ENCODE results near the gene GBGT1. TPM values are rescaled to one million over a fixed set of nuclear protein-coding genes. Genes with fewer than 3 reads are reported as not detected.
"Not testable (repeated sequence)": the region's sequence is repeated elsewhere in the genome, so short reads cannot be mapped to it uniquely, and the experiment has no call there.

The GBGT1 gene
- total RNA-seq, 1 experiment from 2014 or later = 1.2 TPM

GRCh38 chr9:133182151-133182550, 18.4 kb upstream of the GBGT1 start:
- H3K4me1 ChIP-seq = no peaks in the 10 kb centered on the region
- no peak for DNase-seq

GRCh38 chr9:133181561-133181960, 17.8 kb upstream of the GBGT1 start:
- no peaks in the 10 kb centered on the region for H3K36me3 ChIP-seq
- H3K4me3 ChIP-seq = no peak overlapping the region

More at GRCh38 chr9:133182151-133182550, 18.4 kb upstream of the GBGT1 start:
- H3K27me3 ChIP-seq = peaks cover 27% of the 10 kb centered on the region
- no peaks in the 10 kb centered on the region for H3K9me3 ChIP-seq (replicated peaks)
- H3K4me3 ChIP-seq = no peak overlapping the region
- H3K27ac ChIP-seq = no peak overlapping the region
- H3K36me3 ChIP-seq = no peaks in the 10 kb centered on the region

GRCh38 chr9:133180953-133181352, 17.2 kb upstream of the GBGT1 start:
- Histone ChIP-seq H3K36me3 (no peaks in the 10 kb centered on the region), H3K27ac (no peak overlapping the region)

More at GRCh38 chr9:133181561-133181960, 17.8 kb upstream of the GBGT1 start:
- no peak for DNase-seq
- H3K27me3 ChIP-seq = peaks cover 21% of the 10 kb centered on the region
- H3K4me1 ChIP-seq = no peaks in the 10 kb centered on the region
- no peak overlapping the region for H3K27ac ChIP-seq
- no peaks in the 10 kb centered on the region for H3K9me3 ChIP-seq (replicated peaks)

GRCh38 chr9:133173056-133173455, 9.3 kb upstream of the GBGT1 start:
- H3K36me3 ChIP-seq = no peaks in the 10 kb centered on the region
- DNase-seq = no peak
- no peak overlapping the region for H3K4me3 ChIP-seq
- peaks cover 18% of the 10 kb centered on the region for H3K27me3 ChIP-seq
- H3K9me3 ChIP-seq (replicated peaks) = no peaks in the 10 kb centered on the region
- no peak overlapping the region for H3K27ac ChIP-seq
- H3K4me1 ChIP-seq = no peaks in the 10 kb centered on the region

More at GRCh38 chr9:133180953-133181352, 17.2 kb upstream of the GBGT1 start:
- no peak for DNase-seq
- Histone ChIP-seq H3K4me1 (no peaks in the 10 kb centered on the region), H3K27me3 (peaks cover 19% of the 10 kb centered on the region), H3K4me3 (no peak overlapping the region), H3K9me3 (replicated peaks) (no peaks in the 10 kb centered on the region)

- Histone ChIP-seq H3K4me1 (no peaks in the 10 kb centered on the region), H3K9me3 (replicated peaks) (no peaks in the 10 kb centered on the region), H3K27me3 (peaks cover 12% of the 10 kb centered on the region), H3K36me3 (no peaks in the 10 kb centered on the region), H3K27ac (no peak overlapping the region), H3K4me3 (no peak overlapping the region)
- DNase-seq = no peak
Measured at GRCh38 chr9:133171161-133171961, 7.6 kb upstream of the GBGT1 start.

- H3K36me3 ChIP-seq = no peaks in the 10 kb centered on the region
- peaks cover 17% of the 10 kb centered on the region for H3K27me3 ChIP-seq
- no peaks in the 10 kb centered on the region for H3K4me1 ChIP-seq
- no peaks in the 10 kb centered on the region for H3K9me3 ChIP-seq (replicated peaks)
- no peak overlapping the region for H3K4me3 ChIP-seq
- no peak for DNase-seq
- H3K27ac ChIP-seq = no peak overlapping the region
Measured at GRCh38 chr9:133170716-133171115, 7.0 kb upstream of the GBGT1 start.

- H3K4me3 ChIP-seq; H3K27ac ChIP-seq; DNase-seq; H3K4me1 ChIP-seq; H3K36me3 ChIP-seq; H3K9me3 ChIP-seq (replicated peaks): not testable (repeated sequence)
- H3K27me3 ChIP-seq = peaks cover 18% of the 10 kb centered on the region
Measured at GRCh38 chr9:133169687-133170086, 6.0 kb upstream of the GBGT1 start.

- DNase-seq = no peak
- Histone ChIP-seq H3K27ac (no peak overlapping the region), H3K4me1 (no peaks in the 10 kb centered on the region), H3K9me3 (replicated peaks) (no peaks in the 10 kb centered on the region), H3K4me3 (no peak overlapping the region), H3K36me3 (no peaks in the 10 kb centered on the region), H3K27me3 (peaks cover 18% of the 10 kb centered on the region)
Measured at GRCh38 chr9:133169102-133169501, 5.4 kb upstream of the GBGT1 start.

GRCh38 chr9:133168432-133168831, 4.7 kb upstream of the GBGT1 start:
- Histone ChIP-seq H3K4me3 (no peak overlapping the region), H3K27me3 (peaks cover 16% of the 10 kb centered on the region), H3K4me1 (no peaks in the 10 kb centered on the region), H3K36me3 (no peaks in the 10 kb centered on the region), H3K9me3 (replicated peaks) (no peaks in the 10 kb centered on the region), H3K27ac (no peak overlapping the region)
- DNase-seq = no peak

GRCh38 chr9:133167769-133168168, 4.1 kb upstream of the GBGT1 start:
- Histone ChIP-seq H3K27ac (no peak overlapping the region), H3K9me3 (replicated peaks) (no peaks in the 10 kb centered on the region), H3K4me3 (no peak overlapping the region), H3K27me3 (peaks cover 11% of the 10 kb centered on the region), H3K4me1 (no peaks in the 10 kb centered on the region), H3K36me3 (no peaks in the 10 kb centered on the region)
- no peak for DNase-seq

GRCh38 chr9:133167096-133167730, 3.5 kb upstream of the GBGT1 start:
- Histone ChIP-seq H3K36me3 (no peaks in the 10 kb centered on the region), H3K4me3 (no peak overlapping the region), H3K27me3 (peaks cover 10% of the 10 kb centered on the region), H3K27ac (no peak overlapping the region), H3K4me1 (no peaks in the 10 kb centered on the region), H3K9me3 (replicated peaks) (no peaks in the 10 kb centered on the region)
- DNase-seq = no peak

GRCh38 chr9:133166392-133166791, 2.7 kb upstream of the GBGT1 start:
- Histone ChIP-seq H3K27me3 (peaks cover 10% of the 10 kb centered on the region), H3K4me3 (no peak overlapping the region), H3K36me3 (no peaks in the 10 kb centered on the region), H3K9me3 (replicated peaks) (no peaks in the 10 kb centered on the region), H3K4me1 (no peaks in the 10 kb centered on the region), H3K27ac (no peak overlapping the region)
- no peak for DNase-seq

GRCh38 chr9:133165452-133165730, 1.7 kb upstream of the GBGT1 start:
- H3K36me3 ChIP-seq = no peaks in the 10 kb centered on the region
- peaks cover 10% of the 10 kb centered on the region for H3K27me3 ChIP-seq
- no peaks in the 10 kb centered on the region for H3K9me3 ChIP-seq (replicated peaks)
- no peak overlapping the region for H3K27ac ChIP-seq
- no peak for DNase-seq
- no peak overlapping the region for H3K4me3 ChIP-seq
- no peaks in the 10 kb centered on the region for H3K4me1 ChIP-seq

GRCh38 chr9:133164191-133164590, 477 bp upstream of the GBGT1 start:
- Histone ChIP-seq H3K36me3 (no peaks in the 10 kb centered on the region), H3K27ac (no peak overlapping the region), H3K27me3 (peaks cover 10% of the 10 kb centered on the region), H3K9me3 (replicated peaks) (no peaks in the 10 kb centered on the region), H3K4me1 (no peaks in the 10 kb centered on the region), H3K4me3 (peak overlapping the region; percentile 46)
- DNase-seq = no peak

- H3K4me1 ChIP-seq = no peaks in the 10 kb centered on the region
- no peaks in the 10 kb centered on the region for H3K36me3 ChIP-seq
- H3K4me3 ChIP-seq = no peak overlapping the region; the same call in 1 of the 2 replicates
- DNase-seq = no peak
- H3K9me3 ChIP-seq (replicated peaks) = no peaks in the 10 kb centered on the region
- peaks cover 18% of the 10 kb centered on the region for H3K27me3 ChIP-seq
- no peak overlapping the region for H3K27ac ChIP-seq
Measured at GRCh38 chr9:133162861-133163503, 732 bp downstream of the GBGT1 start.
